ENCODE results near the gene TSSK1B. TPM values are rescaled to one million over a fixed set of nuclear protein-coding genes. Genes with fewer than 3 reads are reported as not detected.

Gene TSSK1B
- total and polyA plus RNA-seq, 10 of the 15 experiments (the other 5 are each of a cell fraction or from before 2014, with no cell fraction given) = not detected

DNA sequence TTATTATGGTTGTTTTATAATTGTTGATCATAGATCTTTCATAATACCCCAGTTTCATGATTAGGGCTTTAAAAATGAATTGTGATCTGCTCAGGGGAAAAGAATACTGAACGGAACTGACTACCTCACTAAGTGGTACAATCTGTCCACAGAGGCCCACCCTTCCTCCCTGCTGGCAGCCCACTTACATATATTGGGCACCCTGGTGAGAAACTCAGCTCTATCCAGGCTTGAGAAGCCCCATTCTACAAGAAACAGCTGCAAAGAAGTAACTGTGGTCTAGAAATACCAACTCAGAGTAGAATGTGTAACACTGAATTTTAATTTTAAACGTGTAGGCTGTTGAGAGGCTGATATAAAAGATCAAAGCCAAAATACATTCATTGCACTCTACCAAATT, 46.9 kb downstream of the TSSK1B start (continued):
- TF ChIP-seq, protein P1, sequence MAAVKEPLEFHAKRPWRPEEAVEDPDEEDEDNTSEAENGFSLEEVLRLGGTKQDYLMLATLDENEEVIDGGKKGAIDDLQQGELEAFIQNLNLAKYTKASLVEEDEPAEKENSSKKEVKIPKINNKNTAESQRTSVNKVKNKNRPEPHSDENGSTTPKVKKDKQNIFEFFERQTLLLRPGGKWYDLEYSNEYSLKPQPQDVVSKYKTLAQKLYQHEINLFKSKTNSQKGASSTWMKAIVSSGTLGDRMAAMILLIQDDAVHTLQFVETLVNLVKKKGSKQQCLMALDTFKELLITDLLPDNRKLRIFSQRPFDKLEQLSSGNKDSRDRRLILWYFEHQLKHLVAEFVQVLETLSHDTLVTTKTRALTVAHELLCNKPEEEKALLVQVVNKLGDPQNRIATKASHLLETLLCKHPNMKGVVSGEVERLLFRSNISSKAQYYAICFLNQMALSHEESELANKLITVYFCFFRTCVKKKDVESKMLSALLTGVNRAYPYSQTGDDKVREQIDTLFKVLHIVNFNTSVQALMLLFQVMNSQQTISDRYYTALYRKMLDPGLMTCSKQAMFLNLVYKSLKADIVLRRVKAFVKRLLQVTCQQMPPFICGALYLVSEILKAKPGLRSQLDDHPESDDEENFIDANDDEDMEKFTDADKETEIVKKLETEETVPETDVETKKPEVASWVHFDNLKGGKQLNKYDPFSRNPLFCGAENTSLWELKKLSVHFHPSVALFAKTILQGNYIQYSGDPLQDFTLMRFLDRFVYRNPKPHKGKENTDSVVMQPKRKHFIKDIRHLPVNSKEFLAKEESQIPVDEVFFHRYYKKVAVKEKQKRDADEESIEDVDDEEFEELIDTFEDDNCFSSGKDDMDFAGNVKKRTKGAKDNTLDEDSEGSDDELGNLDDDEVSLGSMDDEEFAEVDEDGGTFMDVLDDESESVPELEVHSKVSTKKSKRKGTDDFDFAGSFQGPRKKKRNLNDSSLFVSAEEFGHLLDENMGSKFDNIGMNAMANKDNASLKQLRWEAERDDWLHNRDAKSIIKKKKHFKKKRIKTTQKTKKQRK (IDR thresholded peaks at IDR 0.05; ENCODE audit: low read depth, low read length) = no peak
- TF ChIP-seq, protein P2, sequence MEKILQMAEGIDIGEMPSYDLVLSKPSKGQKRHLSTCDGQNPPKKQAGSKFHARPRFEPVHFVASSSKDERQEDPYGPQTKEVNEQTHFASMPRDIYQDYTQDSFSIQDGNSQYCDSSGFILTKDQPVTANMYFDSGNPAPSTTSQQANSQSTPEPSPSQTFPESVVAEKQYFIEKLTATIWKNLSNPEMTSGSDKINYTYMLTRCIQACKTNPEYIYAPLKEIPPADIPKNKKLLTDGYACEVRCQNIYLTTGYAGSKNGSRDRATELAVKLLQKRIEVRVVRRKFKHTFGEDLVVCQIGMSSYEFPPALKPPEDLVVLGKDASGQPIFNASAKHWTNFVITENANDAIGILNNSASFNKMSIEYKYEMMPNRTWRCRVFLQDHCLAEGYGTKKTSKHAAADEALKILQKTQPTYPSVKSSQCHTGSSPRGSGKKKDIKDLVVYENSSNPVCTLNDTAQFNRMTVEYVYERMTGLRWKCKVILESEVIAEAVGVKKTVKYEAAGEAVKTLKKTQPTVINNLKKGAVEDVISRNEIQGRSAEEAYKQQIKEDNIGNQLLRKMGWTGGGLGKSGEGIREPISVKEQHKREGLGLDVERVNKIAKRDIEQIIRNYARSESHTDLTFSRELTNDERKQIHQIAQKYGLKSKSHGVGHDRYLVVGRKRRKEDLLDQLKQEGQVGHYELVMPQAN (conservative IDR thresholded peaks at IDR 0.05) = no peak
- TF ChIP-seq NR2F1 (conservative IDR thresholded peaks at IDR 0.05) = no peak
- no peak for TF ChIP-seq CHD1 (IDR thresholded peaks at IDR 0.05; ENCODE audit: low read depth, low read length)
- TF ChIP-seq, protein P3, sequence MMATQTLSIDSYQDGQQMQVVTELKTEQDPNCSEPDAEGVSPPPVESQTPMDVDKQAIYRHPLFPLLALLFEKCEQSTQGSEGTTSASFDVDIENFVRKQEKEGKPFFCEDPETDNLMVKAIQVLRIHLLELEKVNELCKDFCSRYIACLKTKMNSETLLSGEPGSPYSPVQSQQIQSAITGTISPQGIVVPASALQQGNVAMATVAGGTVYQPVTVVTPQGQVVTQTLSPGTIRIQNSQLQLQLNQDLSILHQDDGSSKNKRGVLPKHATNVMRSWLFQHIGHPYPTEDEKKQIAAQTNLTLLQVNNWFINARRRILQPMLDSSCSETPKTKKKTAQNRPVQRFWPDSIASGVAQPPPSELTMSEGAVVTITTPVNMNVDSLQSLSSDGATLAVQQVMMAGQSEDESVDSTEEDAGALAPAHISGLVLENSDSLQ (IDR thresholded peaks at IDR 0.05) = no peak
- no peak for TF ChIP-seq MTA2 (IDR thresholded peaks at IDR 0.05; ENCODE audit: low read depth)
- no peak for TF ChIP-seq STAT3 (IDR thresholded peaks at IDR 0.05; ENCODE audit: low read depth, low read length)
- TF ChIP-seq, protein P4, sequence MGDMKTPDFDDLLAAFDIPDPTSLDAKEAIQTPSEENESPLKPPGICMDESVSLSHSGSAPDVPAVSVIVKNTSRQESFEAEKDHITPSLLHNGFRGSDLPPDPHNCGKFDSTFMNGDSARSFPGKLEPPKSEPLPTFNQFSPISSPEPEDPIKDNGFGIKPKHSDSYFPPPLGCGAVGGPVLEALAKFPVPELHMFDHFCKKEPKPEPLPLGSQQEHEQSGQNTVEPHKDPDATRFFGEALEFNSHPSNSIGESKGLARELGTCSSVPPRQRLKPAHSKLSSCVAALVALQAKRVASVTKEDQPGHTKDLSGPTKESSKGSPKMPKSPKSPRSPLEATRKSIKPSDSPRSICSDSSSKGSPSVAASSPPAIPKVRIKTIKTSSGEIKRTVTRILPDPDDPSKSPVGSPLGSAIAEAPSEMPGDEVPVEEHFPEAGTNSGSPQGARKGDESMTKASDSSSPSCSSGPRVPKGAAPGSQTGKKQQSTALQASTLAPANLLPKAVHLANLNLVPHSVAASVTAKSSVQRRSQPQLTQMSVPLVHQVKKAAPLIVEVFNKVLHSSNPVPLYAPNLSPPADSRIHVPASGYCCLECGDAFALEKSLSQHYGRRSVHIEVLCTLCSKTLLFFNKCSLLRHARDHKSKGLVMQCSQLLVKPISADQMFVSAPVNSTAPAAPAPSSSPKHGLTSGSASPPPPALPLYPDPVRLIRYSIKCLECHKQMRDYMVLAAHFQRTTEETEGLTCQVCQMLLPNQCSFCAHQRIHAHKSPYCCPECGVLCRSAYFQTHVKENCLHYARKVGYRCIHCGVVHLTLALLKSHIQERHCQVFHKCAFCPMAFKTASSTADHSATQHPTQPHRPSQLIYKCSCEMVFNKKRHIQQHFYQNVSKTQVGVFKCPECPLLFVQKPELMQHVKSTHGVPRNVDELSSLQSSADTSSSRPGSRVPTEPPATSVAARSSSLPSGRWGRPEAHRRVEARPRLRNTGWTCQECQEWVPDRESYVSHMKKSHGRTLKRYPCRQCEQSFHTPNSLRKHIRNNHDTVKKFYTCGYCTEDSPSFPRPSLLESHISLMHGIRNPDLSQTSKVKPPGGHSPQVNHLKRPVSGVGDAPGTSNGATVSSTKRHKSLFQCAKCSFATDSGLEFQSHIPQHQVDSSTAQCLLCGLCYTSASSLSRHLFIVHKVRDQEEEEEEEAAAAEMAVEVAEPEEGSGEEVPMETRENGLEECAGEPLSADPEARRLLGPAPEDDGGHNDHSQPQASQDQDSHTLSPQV (IDR thresholded peaks at IDR 0.05) = no peak

All from GM12878 (cell line).